ENCODE measurements around the gene HOXD3. TPM values are rescaled to one million over a fixed set of nuclear protein-coding genes. Genes with fewer than 3 reads are reported as not detected.

The HOXD3 gene
- polyA plus RNA-seq, 2 of the 4 experiments (the other 2 are of a cell fraction) = 0.18 to 0.27 TPM

- FAIRE-seq = no peak
- Histone ChIP-seq H3K4me1 (no peaks in the 10 kb centered on the region), H3K9me3 (no peaks in the 10 kb centered on the region), H3K4me3 (no peak overlapping the region), H3K4me2 (no peak overlapping the region), H3K27ac (no peak overlapping the region)
- ChIA-PET CTCF (interaction anchor here (0.6 to 9.5 kb wide), 14 partner anchors 9 to 1030 kb away, joined by 3 to 139 read pairs (median 16); partner anchors contain the start of gene HOXD10), POLR2A (no interaction called here)
- no peak for DNase-seq (ENCODE audit: low read depth in 1 of 2, low spot score in 1 of 2)
- TF ChIP-seq REST (IDR thresholded peaks at IDR 0.05) (no peak), HOXB13 (CRISPR knock-in tag; IDR thresholded peaks at IDR 0.05; ENCODE audit: low read depth) (no peak), KDM5A (IDR thresholded peaks at IDR 0.05) (no peak), MAFK (IDR thresholded peaks at IDR 0.05; ENCODE audit: partially characterized antibody) (no peak), CEBPB (IDR thresholded peaks at IDR 0.05) (no peak), ZNF302 (CRISPR knock-in tag; IDR thresholded peaks at IDR 0.05) (no peak), RFX5 (IDR thresholded peaks at IDR 0.05) (no peak), CTCF (IDR thresholded peaks at IDR 0.05) (no peak), TP53 (CRISPR knock-in tag; IDR thresholded peaks at IDR 0.05) (no peak), KDM1A (IDR thresholded peaks at IDR 0.05; ENCODE audit: low read depth) (no peak), MAZ (IDR thresholded peaks at IDR 0.05; ENCODE audit: borderline replicate concordance, low read depth, low read length) (no peak), MYC (IDR thresholded peaks at IDR 0.05; ENCODE audit: borderline replicate concordance, low read length) (no peak), CBX8 (IDR thresholded peaks at IDR 0.05) (no peak), HES2 (IDR thresholded peaks at IDR 0.05) (no peak), CBX2 (IDR thresholded peaks at IDR 0.05; ENCODE audit: borderline replicate concordance, low read depth) (no peak), ESRRA (IDR thresholded peaks at IDR 0.05; ENCODE audit: borderline replicate concordance, low read length) (no peak)
- ATAC-seq = no peak
- WGBS (ENCODE audit: missing lambda C conversion rate) = 80% methylated on average over 6 of the region's 6 CpGs
Observed at GRCh38 chr2:176125772-176126054, 31.4 kb upstream of the HOXD3 start.

- CTCF ChIA-PET = interaction anchor here (0.7 to 9.5 kb wide), 51 partner anchors 9 to 1206 kb away, joined by 3 to 139 read pairs (median 5); partner anchors contain the start of genes HOXD10 and HOXD11
- 16% methylated on average over 13 of the region's 13 CpGs for WGBS (ENCODE audit: missing lambda C conversion rate)
- peak overlapping the region; percentile 72 for H3K4me2 ChIP-seq
- 0 out of 6 replicates have a peak, but pooled peaks of 1 of the 2 experiments have one; percentile 10 for ATAC-seq
- no peak for FAIRE-seq
- peak in 1 of 2 experiments; percentile 52 for DNase-seq (ENCODE audit: low read depth in 1 of 2, low spot score in 1 of 2)
- H3K4me3 ChIP-seq = no peak overlapping the region
- H3K9me3 ChIP-seq = no peaks in the 10 kb centered on the region
- H3K4me1 ChIP-seq = 0 out of 3 replicates have a peak, but pooled peaks cover 3% of the 10 kb centered on the region
- no peak overlapping the region for H3K27ac ChIP-seq
- TF ChIP-seq RAD21 (conservative IDR thresholded peaks at IDR 0.05 in 1 of 2, IDR thresholded peaks at IDR 0.05 in 1 of 2) = peak; percentile 87 to 91
- TF ChIP-seq POLR2A (IDR thresholded peaks at IDR 0.05; ENCODE audit: low read length) = no peak
- peak; percentile 96 for TF ChIP-seq CTCF (IDR thresholded peaks at IDR 0.05)
- TF ChIP-seq RCOR1 (IDR thresholded peaks at IDR 0.05; ENCODE audit: low read depth, low read length) = no peak
- TF ChIP-seq HEYL (CRISPR knock-in tag; IDR thresholded peaks at IDR 0.05) = no peak
- peak; percentile 81 for TF ChIP-seq SMC3 (IDR thresholded peaks at IDR 0.05)
- TF ChIP-seq ESRRA (IDR thresholded peaks at IDR 0.05; ENCODE audit: borderline replicate concordance, low read length) = no peak
- POLR2A ChIA-PET = interaction anchor here (1.0 kb wide), 2 partner anchors 14 to 525 kb away, joined by 3 to 4 read pairs; no protein-coding TSS in a partner anchor
Observed at GRCh38 chr2:176126929-176127773, 30.0 kb upstream of the HOXD3 start.

Measured in A549 (cell line).